Neural progenitor cell (in vitro differentiated cells): Measurements from ENCODE around the gene CLEC9A. TPM values are rescaled to one million over a fixed set of nuclear protein-coding genes. Genes with fewer than 3 reads are reported as not detected.

Experiments used
- DNase-seq: peaks from one replicate; pipeline ENCODE4 v3.0.0-alpha.2; 2016; ENCODE audit warnings: low spot score
- H2AFZ ChIP-seq: fragments of 200-600 bp; sonication (generic); replicated peaks from 2 replicates; pipeline ENCODE4 v1.6.1; 2016; ENCODE audit warnings: antibody characterized with exemption
- H3F3A ChIP-seq: fragments of 200-600 bp; sonication (generic); 2 replicates; pipeline ENCODE4 v1.6.1; 2016; ENCODE audit warnings: antibody characterized with exemption, low read depth
- H3K27ac ChIP-seq: fragments of 200-600 bp; sonication (generic); 2 replicates; pipeline ENCODE4 v1.5.1; 2016; ENCODE audit warnings: mild to moderate bottlenecking
- H3K27me3 ChIP-seq: fragments of 200-600 bp; sonication (generic); 2 replicates; pipeline ENCODE4 v1.6.1; 2016; ENCODE audit warnings: mild to moderate bottlenecking, moderate library complexity
- H3K36me3 ChIP-seq: fragments of 200-600 bp; sonication (generic); 2 replicates; pipeline ENCODE4 v1.5.1; 2016
- H3K4me1 ChIP-seq: fragments of 200-600 bp; sonication (generic); 2 replicates; pipeline ENCODE4 v1.6.1; 2016; ENCODE audit warnings: mixed run types
- H3K4me2 ChIP-seq: fragments of 200-600 bp; sonication (generic); 2 replicates; pipeline ENCODE4 v1.6.1; 2016
- H3K4me3 ChIP-seq: fragments of 200-600 bp; sonication (generic); 2 replicates; pipeline ENCODE4 v1.5.1; 2016
- H3K79me2 ChIP-seq: fragments of 200-600 bp; sonication (generic); 2 replicates; pipeline ENCODE4 v1.6.1; 2016; ENCODE audit warnings: low read depth
- H3K9ac ChIP-seq: fragments of 200-600 bp; sonication (generic); 2 replicates; pipeline ENCODE4 v1.6.1; 2016
- H3K9me3 ChIP-seq: fragments of 200-600 bp; sonication (generic); 2 replicates; pipeline ENCODE4 v1.5.1; 2016; ENCODE audit warnings: low read depth
- H4K20me1 ChIP-seq: fragments of 200-600 bp; sonication (generic); 2 replicates; pipeline ENCODE4 v1.6.1; 2016; ENCODE audit warnings: low read depth
- H3K27ac Mint-ChIP-seq: 3 replicates; pipeline ENCODE4 v1.8.0; 2021; ENCODE audit warnings: mixed read lengths
- H3K27me3 Mint-ChIP-seq: 2 replicates; pipeline ENCODE4 v1.8.0; 2022; ENCODE audit warnings: low read depth, mild to moderate bottlenecking, inconsistent platforms, moderate library complexity, mixed read lengths; ENCODE audit not compliant: insufficient read depth
- H3K36me3 Mint-ChIP-seq: 3 replicates; pipeline ENCODE4 v1.8.0; 2021; ENCODE audit warnings: mixed read lengths
- H3K4me1 Mint-ChIP-seq: 3 replicates; pipeline ENCODE4 v1.8.0; 2021; ENCODE audit warnings: mixed read lengths
- H3K4me3 Mint-ChIP-seq: 3 replicates; pipeline ENCODE4 v1.8.0; 2021; ENCODE audit warnings: mild to moderate bottlenecking, moderate library complexity, mixed read lengths
- H3K9me3 Mint-ChIP-seq: 3 replicates; pipeline ENCODE4 v1.8.0; 2020; ENCODE audit warnings: mixed read lengths
- CTCF ChIP-seq: fragments of 200-600 bp; sonication (generic); IDR thresholded peaks from 2 replicates; pipeline ENCODE4 v1.5.1; 2017; ENCODE audit warnings: antibody characterized with exemption, mild to moderate bottlenecking
- EZH2 ChIP-seq: fragments of 200-600 bp; sonication (generic); IDR thresholded peaks from 2 replicates; pipeline ENCODE4 v1.6.1; 2017; ENCODE audit warnings: antibody characterized with exemption, mild to moderate bottlenecking, moderate library complexity
- EZH2phosphoT487 ChIP-seq: fragments of 200-600 bp; sonication (generic); IDR thresholded peaks from 2 replicates; pipeline ENCODE4 v1.6.1; 2017; ENCODE audit warnings: antibody characterized with exemption
- total RNA-seq: library from RNA; depleted of rRNA; stranded (reverse); fragments of >200 nt; gene quantifications from 2 replicates; pipeline ENCODE4 v1.2.3, GENCODE V29; 2015; ENCODE audit warnings: low replicate concordance

CLEC9A gene
- total RNA-seq, 1 donor from 2014 or later, result not detected

GRCh38 chr12:10086387-10086786 lies 55.9 kb downstream of the CLEC9A start:
- Histone ChIP-seq H3K27me3 (no peaks in the 10 kb centered on the region), H3K4me1 (peaks cover 4% of the 10 kb centered on the region), H3K36me3 (no peaks in the 10 kb centered on the region), H4K20me1 (no peaks in the 10 kb centered on the region), H3F3A (no peaks in the 10 kb centered on the region), H3K4me2 (no peak overlapping the region), H3K27ac (no peak overlapping the region), H2AFZ (no peak overlapping the region), H3K79me2 (no peaks in the 10 kb centered on the region), H3K9me3 (no peaks in the 10 kb centered on the region), H3K4me3 (no peak overlapping the region), H3K9ac (no peak overlapping the region)
- Mint-ChIP-seq H3K4me1 (peaks cover 11% of the 10 kb centered on the region), H3K9me3 (peaks cover 10% of the 10 kb centered on the region), H3K36me3 (no peaks in the 10 kb centered on the region), H3K27me3 (peaks cover 5% of the 10 kb centered on the region), H3K27ac (no peak overlapping the region), H3K4me3 (no peak overlapping the region)
- DNase-seq, result no peak
- TF ChIP-seq EZH2 (no peak), CTCF (no peak), EZH2phosphoT487 (no peak)

GRCh38 chr12:10088031-10088430 lies 57.5 kb downstream of the CLEC9A start:
- no peak for DNase-seq
- peaks cover 10% of the 10 kb centered on the region for H3K9me3 Mint-ChIP-seq
- no peaks in the 10 kb centered on the region for H3K36me3 ChIP-seq
- no peaks in the 10 kb centered on the region for H3K36me3 Mint-ChIP-seq
- no peaks in the 10 kb centered on the region for H3K27me3 ChIP-seq
- H3K79me2 ChIP-seq, result no peaks in the 10 kb centered on the region
- H2AFZ ChIP-seq, result no peak overlapping the region
- no peaks in the 10 kb centered on the region for H3F3A ChIP-seq
- TF ChIP-seq EZH2phosphoT487 (no peak), EZH2 (no peak)
- H3K4me1 ChIP-seq, result peaks cover 4% of the 10 kb centered on the region
- H3K27ac Mint-ChIP-seq, result no peak overlapping the region
- peaks cover 3% of the 10 kb centered on the region for H3K27me3 Mint-ChIP-seq
- no peak overlapping the region for H3K4me3 Mint-ChIP-seq
- H3K4me2 ChIP-seq, result no peak overlapping the region
- H3K4me1 Mint-ChIP-seq, result peaks cover 11% of the 10 kb centered on the region
- H3K9me3 ChIP-seq, result no peaks in the 10 kb centered on the region
- H3K9ac ChIP-seq, result no peak overlapping the region
- no peaks in the 10 kb centered on the region for H4K20me1 ChIP-seq
- no peak overlapping the region for H3K27ac ChIP-seq
- no peak overlapping the region for H3K4me3 ChIP-seq

- peaks cover 4% of the 10 kb centered on the region for H3K4me1 ChIP-seq
- H3K9me3 Mint-ChIP-seq, result peaks cover 4% of the 10 kb centered on the region
- no peak overlapping the region for H3K4me3 Mint-ChIP-seq
- no peaks in the 10 kb centered on the region for H3F3A ChIP-seq
- H3K27ac ChIP-seq, result no peak overlapping the region
- no peaks in the 10 kb centered on the region for H3K27me3 ChIP-seq
- no peak overlapping the region for H3K27ac Mint-ChIP-seq
- H3K4me2 ChIP-seq, result no peak overlapping the region
- H4K20me1 ChIP-seq, result no peaks in the 10 kb centered on the region
- DNase-seq, result no peak
- H3K79me2 ChIP-seq, result no peaks in the 10 kb centered on the region
- H2AFZ ChIP-seq, result peak overlapping the region; percentile 74
- H3K9ac ChIP-seq, result no peak overlapping the region
- H3K4me3 ChIP-seq, result no peak overlapping the region
- H3K36me3 Mint-ChIP-seq, result no peaks in the 10 kb centered on the region
- no peaks in the 10 kb centered on the region for H3K36me3 ChIP-seq
- H3K27me3 Mint-ChIP-seq, result peaks cover 3% of the 10 kb centered on the region
- no peaks in the 10 kb centered on the region for H3K9me3 ChIP-seq
- TF ChIP-seq EZH2phosphoT487 (no peak), CTCF (no peak), EZH2 (no peak)
- peaks cover 11% of the 10 kb centered on the region for H3K4me1 Mint-ChIP-seq
Observed at GRCh38 chr12:10088955-10089900, 58.7 kb downstream of the CLEC9A start.
